Activated CD4-positive, alpha-beta T cell treated with anti-CD3 and anti-CD28 coated beads, Interleukin-2, amount 50 U/mL, for 24 hours (primary cell): ENCODE measurements around the gene GPN1.
"Not testable (repeated sequence)": the region's sequence is repeated elsewhere in the genome, so short reads cannot be mapped to it uniquely, and the experiment has no call there.

ENCODE experiments used
- DNase-seq, 2 donors: peaks; one replicate each; pipeline ENCODE4 v3.0.0-alpha.2; 2020; ENCODE audit warnings: low read depth in 1 of 2, low spot score in 1 of 2

The GPN1 gene

GRCh38 chr2:27626921-27627320 lies 1.9 kb upstream of the GPN1 start:
- DNase-seq, result not testable (repeated sequence)

GRCh38 chr2:27627963-27628766 lies 685 bp upstream of the GPN1 start:
- peak in 1 of 2 donors; percentile 16 for DNase-seq

DNA sequence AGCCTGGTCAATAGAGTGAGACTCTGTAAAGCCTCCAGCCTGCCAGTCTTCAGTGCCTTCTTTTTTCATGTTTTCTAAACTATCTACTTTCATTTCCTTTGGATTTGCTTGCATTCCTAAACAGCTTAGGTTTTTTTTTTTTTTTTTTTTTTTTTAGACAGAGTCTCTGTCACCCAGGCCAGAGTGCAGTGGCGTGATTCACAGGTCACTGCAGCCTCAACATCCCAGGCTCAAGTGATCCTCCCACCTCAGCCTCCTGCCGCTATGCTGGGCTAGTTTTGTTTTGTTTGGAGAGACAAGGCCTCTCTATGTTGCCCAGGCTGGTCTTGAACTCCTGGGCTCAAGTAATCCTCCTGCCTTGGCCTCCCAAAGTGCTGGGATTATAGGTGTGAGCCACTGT lies 1.4 kb downstream of the GPN1 start:
- not testable (repeated sequence) for DNase-seq

GRCh38 chr2:27634291-27634690 lies 5.4 kb downstream of the GPN1 start:
- DNase-seq, result no peak

DNA sequence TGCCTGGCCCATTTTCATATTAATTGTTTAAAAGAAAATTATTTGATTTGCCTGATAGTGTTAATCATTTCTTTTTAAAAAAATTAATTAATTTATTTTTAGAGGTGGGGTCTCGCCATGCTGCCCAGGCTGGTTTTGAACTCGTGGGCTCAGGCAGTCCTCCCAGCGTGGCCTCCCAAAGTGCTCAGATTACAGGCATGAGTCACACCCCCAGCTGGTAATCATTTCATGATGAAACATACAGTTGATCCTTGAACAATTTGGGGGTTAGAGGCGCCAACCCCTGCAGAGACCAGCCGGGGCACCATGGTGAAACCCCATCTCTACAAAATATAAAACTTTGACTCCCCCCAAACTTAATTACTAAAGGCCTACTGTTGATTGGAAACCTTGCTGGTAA lies 7.9 kb downstream of the GPN1 start:
- DNase-seq, result no peak

GRCh38 chr2:27638037-27638637 lies 9.3 kb downstream of the GPN1 start:
- DNase-seq, result peak in 1 of 2 donors; percentile 22

DNA sequence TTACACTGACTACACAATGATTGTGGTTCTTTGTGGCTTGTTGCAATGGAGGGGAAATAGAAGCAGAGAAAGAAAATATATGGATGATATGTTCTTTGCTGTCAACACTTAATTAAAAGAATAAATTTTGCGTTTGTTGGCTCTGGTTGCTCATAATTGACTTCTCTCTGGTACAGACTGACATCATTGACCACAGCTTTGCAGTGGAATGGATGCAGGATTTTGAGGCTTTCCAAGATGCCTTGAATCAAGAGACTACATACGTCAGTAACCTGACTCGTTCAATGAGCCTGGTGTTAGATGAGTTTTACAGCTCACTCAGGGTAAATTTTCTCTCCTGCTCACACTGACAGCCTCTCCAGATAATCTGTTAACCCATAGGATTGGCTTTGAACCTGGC lies 9.9 kb downstream of the GPN1 start:
- DNase-seq, result peak in 1 of 2 donors; percentile 2

- DNase-seq, result no peak
These were observed 11.9 kb downstream of the GPN1 start for GRCh38 chr2:27640722-27641245.

DNA sequence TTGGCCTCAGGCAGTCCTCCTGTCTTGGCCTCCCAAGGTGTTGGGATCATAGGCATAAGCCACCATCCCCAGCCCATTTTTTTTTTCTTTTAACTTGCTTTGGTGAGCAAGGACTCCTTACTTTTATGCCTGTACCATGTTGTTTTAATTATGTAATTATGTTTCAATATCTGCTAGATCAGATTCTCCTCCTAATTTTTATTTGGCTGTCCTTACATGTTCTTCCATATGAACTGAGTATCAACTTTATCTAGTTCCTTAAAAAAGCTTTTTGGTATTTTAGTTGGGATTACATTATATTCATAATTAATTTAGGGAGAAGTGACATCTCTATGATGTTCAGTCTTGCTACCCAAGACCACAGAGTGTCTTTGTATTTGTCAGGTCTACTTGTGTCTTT lies 16.3 kb downstream of the GPN1 start:
- DNase-seq, result no peak

GRCh38 chr2:27647289-27647688 lies 18.4 kb downstream of the GPN1 start:
- no peak for DNase-seq

GRCh38 chr2:27647737-27648136 lies 18.9 kb downstream of the GPN1 start:
- no peak for DNase-seq

DNA sequence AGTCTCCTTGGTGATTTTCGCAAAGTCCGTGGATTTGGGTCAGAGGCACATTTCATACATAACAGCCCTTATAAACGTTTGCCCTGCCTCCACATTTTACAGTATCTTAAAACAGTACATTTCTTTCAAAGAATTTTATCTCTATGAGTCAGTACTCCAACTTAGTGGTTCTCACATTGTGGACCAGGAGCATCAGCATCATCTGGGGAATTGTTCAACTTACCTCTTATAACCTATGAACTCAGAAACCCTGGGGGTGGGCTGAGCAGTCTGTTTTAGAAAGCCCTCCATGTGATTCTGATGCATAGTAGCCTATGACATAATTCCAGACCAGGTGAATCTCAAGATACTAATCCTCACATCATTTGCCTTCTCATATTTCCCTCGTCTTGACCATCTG lies 22.2 kb downstream of the GPN1 start:
- DNase-seq, result no peak

DNA sequence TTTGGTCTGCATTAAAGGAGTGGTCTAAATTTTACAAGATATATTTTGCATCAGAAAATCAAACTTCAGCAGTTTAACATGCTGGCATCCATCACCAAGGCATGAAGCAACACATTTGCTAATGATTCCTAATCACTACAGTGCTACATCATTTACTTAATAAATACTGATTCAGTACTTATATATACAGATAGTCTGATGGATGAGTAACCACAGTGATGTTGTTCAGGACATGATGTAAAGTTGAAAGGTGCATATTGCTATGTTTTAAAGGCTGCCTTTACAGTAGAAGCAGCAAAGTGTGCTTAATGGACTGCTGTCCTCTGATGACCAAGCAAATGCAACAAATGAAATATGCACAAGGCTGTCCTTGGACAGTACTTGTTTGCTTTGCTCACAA lies 23.5 kb downstream of the GPN1 start:
- no peak for DNase-seq

GRCh38 chr2:27652790-27653189 lies 23.9 kb downstream of the GPN1 start:
- no peak for DNase-seq

DNA sequence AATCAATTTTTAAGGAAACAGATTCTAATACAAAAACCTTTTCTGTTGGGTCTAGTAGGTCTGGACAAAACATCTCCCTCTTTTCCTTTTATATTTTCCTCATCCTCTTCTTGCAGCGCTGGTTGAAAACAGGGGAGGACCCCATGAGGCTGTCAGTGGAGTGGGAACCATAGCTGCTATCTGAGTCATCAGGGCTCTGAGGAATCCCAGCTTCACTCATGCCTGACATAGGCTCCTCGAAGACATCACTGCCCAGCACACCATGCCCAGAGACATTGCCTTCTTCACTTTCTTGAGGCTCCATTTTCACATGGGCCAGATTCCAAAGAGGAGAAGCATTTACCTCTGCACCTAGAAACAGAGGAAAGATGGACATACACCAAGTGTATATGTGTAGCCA lies 24.5 kb downstream of the GPN1 start:
- DNase-seq, result no peak

GRCh38 chr2:27655155-27655951 lies 26.5 kb downstream of the GPN1 start:
- DNase-seq, result no peak

DNA sequence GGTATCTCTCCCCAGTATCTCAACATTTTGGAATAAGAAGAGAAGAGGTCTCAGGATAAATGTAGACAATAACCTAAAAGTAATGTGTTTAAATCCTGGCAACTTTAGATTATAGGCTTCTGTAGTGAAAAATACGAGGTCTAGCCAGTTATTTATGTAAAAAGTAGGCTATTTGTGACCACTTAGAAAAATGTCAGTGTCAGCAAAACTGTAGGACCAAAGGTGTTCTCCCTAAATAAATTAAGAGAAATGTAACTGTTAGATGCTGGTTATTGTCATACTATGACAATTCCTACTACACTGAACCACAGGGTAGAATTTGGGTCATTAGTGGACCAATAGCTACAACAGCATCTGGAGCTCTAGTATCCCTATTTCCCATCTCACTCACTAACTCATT lies 32.5 kb downstream of the GPN1 start:
- no peak for DNase-seq

DNA sequence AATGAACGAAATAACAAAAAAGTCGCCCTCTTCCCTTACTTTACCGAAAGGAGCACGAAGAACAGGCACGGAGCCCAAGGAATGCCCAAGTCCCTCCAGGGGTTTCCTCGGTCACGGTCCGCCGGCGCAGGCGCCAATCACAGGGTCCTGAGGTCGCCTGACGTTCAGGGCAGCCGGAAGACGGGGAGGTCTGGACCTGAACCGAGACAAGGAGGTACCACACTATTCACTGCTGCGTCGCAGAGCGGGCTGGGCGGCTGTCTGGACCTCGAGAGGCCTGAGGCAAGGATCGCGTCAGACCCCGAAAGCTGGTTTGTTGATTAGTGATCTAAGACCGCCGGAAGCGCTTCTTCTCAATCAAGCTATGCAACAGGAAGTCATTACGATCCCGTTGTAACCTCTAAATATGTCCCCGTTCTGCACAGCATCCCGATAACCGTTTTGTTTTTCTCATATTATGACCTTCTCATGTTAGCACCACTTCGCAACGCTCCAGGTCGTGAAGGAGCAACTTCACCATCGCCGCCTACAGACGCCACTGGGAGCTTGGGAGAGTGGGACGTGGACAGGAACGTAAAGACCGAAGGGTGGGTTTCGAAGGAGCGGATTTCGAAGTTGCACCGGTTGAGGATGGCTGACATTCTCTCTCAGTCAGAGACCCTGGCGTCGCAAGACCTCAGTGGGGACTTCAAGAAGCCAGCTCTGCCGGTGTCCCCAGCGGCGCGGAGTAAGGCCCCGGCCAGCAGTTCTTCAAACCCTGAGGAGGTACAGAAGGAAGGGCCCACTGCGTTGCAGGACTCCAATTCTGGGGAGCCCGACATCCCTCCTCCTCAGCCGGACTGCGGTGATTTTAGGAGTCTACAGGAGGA lies 34.7 kb downstream of the GPN1 start, which contains the start of the genes SLC4A1AP and SUPT7L:
Gene SLC4A1AP, plus strand, starts transcription at position 605 of the 869 bp plus-strand sequence. Its CDS starts 26 bp downstream, at position 631.
Gene SUPT7L, minus strand, starts transcription at position 330 of the 869 bp plus-strand sequence. CDS start 1,422 bp downstream, outside the sequence.
- peak; percentile 66 to 73 for DNase-seq

- DNase-seq, result no peak
These were observed 35.3 kb downstream of the GPN1 start for GRCh38 chr2:27664154-27664574.

- DNase-seq, result no peak
These were observed 35.9 kb downstream of the GPN1 start for GRCh38 chr2:27664622-27665363.
